ENCODE data around the gene INPP5E. TPM values are rescaled to one million over a fixed set of nuclear protein-coding genes. Genes with fewer than 3 reads are reported as not detected.

The INPP5E gene
- total and polyA plus RNA-seq, 2 donors (not counting 1 experiment from before 2014, with no cell fraction given): 3.9 to 7.8 TPM

- Histone ChIP-seq H3K27ac (ENCODE audit: insufficient read depth, low read length) (no peak overlapping the region), H3K4me3 (replicated peaks in 1 of 4; ENCODE audit: control extremely low read depth in 1 of 4, insufficient read depth in 1 of 4, low read depth in 3 of 4, low read length in 4 of 4) (no peak overlapping the region), H3K79me2 (ENCODE audit: control insufficient read depth, insufficient read depth, low read length) (peaks cover 23% of the 10 kb centered on the region), H4K20me1 (ENCODE audit: control insufficient read depth, extremely low read depth, insufficient read depth, low read length) (no peaks in the 10 kb centered on the region), H3K9me3 (ENCODE audit: control insufficient read depth, insufficient read depth, low read depth, low read length) (no peaks in the 10 kb centered on the region), H3K36me3 (ENCODE audit: control insufficient read depth, insufficient read depth, low read length) (peaks cover 33% of the 10 kb centered on the region), H3K9ac (ENCODE audit: insufficient read depth, low read length) (no peak overlapping the region), H3K4me1 (ENCODE audit: control insufficient read depth, extremely low read depth, insufficient read depth, low read length) (peaks cover 13% of the 10 kb centered on the region), H3K27me3 (ENCODE audit: control insufficient read depth, insufficient read depth, low read length) (no peaks in the 10 kb centered on the region), H3K4me2 (ENCODE audit: extremely low read depth, insufficient read depth, low read length) (no peak overlapping the region), H2AFZ (ENCODE audit: low read length) (no peak overlapping the region)
- no peak for DNase-seq (ENCODE audit: low read depth in 2 of 2)
- TF ChIP-seq EZH2 (IDR thresholded peaks at IDR 0.05; ENCODE audit: low read length, missing control alignments) (no peak), CTCF (conservative IDR thresholded peaks at IDR 0.05 in 1 of 2, IDR thresholded peaks at IDR 0.05 in 1 of 2; ENCODE audit: low read depth in 1 of 2, low read length in 2 of 2) (no peak)
These were observed 2.1 kb upstream of the INPP5E start for GRCh38 chr9:136441681-136442245.

DNA sequence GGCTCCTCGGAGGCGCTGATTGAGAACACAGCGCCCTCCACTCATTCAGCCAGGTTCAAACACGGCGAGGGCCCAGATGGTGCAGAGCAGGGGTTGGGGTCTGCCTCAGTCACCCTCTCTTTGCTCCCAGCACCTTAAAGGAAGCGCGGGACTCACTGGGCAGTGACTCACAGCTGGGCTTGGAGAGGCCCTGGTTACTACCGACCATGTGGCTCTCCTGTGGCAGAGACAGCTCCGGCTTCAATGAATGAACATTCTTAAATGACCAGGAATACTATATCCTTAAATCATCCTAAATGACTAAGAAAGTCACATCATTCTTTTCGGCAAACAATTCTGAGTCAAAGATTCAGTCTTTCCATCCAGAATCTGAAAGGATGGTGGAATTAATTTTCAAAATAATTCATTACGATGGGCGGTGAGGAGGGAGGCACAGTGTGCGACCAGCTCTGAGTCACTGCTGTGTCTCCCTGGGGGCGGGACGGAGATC lies 1.6 kb upstream of the INPP5E start:
- Histone ChIP-seq H3K36me3 (ENCODE audit: control insufficient read depth, insufficient read depth, low read length) (peaks cover 30% of the 10 kb centered on the region), H3K9ac (ENCODE audit: insufficient read depth, low read length) (no peak overlapping the region), H3K4me2 (ENCODE audit: extremely low read depth, insufficient read depth, low read length) (no peak overlapping the region), H3K4me1 (ENCODE audit: control insufficient read depth, extremely low read depth, insufficient read depth, low read length) (peaks cover 13% of the 10 kb centered on the region), H3K79me2 (ENCODE audit: control insufficient read depth, insufficient read depth, low read length) (peaks cover 29% of the 10 kb centered on the region), H4K20me1 (ENCODE audit: control insufficient read depth, extremely low read depth, insufficient read depth, low read length) (no peaks in the 10 kb centered on the region), H3K4me3 (replicated peaks in 1 of 4; ENCODE audit: control extremely low read depth in 1 of 4, insufficient read depth in 1 of 4, low read depth in 3 of 4, low read length in 4 of 4) (no peak overlapping the region), H3K27me3 (ENCODE audit: control insufficient read depth, insufficient read depth, low read length) (no peaks in the 10 kb centered on the region), H3K27ac (ENCODE audit: insufficient read depth, low read length) (no peak overlapping the region), H3K9me3 (ENCODE audit: control insufficient read depth, insufficient read depth, low read depth, low read length) (no peaks in the 10 kb centered on the region), H2AFZ (ENCODE audit: low read length) (no peak overlapping the region)
- DNase-seq (ENCODE audit: low read depth in 2 of 2): peak in 1 of 2 donors; percentile 81
- TF ChIP-seq EZH2 (IDR thresholded peaks at IDR 0.05; ENCODE audit: low read length, missing control alignments) (no peak), CTCF (conservative IDR thresholded peaks at IDR 0.05 in 1 of 2, IDR thresholded peaks at IDR 0.05 in 1 of 2; ENCODE audit: low read depth in 1 of 2, low read length in 2 of 2) (no peak)

DNA sequence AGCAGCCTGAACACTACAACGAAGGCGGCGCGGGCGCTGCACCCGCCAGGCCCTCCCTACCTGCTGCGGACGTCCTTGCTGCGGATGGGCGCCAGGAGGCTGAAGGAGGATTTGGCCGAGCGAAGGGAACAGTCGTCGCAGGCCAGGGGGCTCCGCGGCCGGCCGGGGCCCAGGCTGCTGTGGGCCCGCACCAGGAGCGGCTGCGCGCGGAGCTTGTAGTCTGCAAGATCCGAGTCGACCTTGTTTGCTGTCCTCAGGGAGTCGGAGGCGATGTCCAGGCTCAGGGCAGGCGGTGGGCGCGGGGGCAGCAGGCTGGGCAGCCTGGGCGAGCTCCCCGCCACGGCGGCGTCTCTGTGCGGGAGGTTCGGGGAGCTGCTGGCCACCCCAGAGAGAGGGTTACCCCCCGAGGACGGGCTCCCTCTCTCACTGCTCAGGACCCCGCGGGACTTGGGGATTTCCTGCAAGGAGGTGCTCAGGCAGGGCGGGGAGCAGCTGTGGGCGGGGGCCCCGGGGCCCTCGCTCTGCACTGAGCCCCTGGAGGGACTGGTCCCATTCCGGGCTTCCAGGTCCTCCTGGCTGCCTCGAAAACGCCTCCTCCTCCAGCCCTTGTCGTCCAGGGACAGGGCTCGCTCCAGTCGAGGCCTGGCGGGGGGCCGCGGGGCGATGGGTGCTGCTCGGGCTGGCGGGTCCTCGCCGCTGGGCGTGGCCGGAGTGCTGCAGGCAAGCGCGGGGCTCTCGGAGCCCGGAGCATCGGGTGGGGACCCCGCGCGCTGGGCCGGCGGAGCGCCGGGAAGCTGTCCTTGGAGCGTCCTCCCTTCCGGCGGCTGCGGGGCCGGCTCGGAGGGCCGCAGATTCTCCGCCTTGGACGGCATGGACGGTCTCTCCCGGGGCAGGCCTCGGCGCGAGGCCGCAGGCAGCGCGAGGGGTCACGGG lies 831 bp downstream of the INPP5E start:
- Histone ChIP-seq H3K27ac (ENCODE audit: insufficient read depth, low read length) (peak overlapping the region; percentile 77), H3K9me3 (ENCODE audit: control insufficient read depth, insufficient read depth, low read depth, low read length) (no peaks in the 10 kb centered on the region), H3K9ac (ENCODE audit: insufficient read depth, low read length) (peak overlapping the region; percentile 85), H3K79me2 (ENCODE audit: control insufficient read depth, insufficient read depth, low read length) (peaks cover 42% of the 10 kb centered on the region), H3K4me3 (replicated peaks in 1 of 4; ENCODE audit: control extremely low read depth in 1 of 4, insufficient read depth in 1 of 4, low read depth in 3 of 4, low read length in 4 of 4) (peak overlapping the region; percentile 73 to 83 (median 78)), H3K4me2 (ENCODE audit: extremely low read depth, insufficient read depth, low read length) (peak overlapping the region; percentile 90), H3K36me3 (ENCODE audit: control insufficient read depth, insufficient read depth, low read length) (peaks cover 22% of the 10 kb centered on the region), H3K4me1 (ENCODE audit: control insufficient read depth, extremely low read depth, insufficient read depth, low read length) (peaks cover 13% of the 10 kb centered on the region), H3K27me3 (ENCODE audit: control insufficient read depth, insufficient read depth, low read length) (no peaks in the 10 kb centered on the region), H4K20me1 (ENCODE audit: control insufficient read depth, extremely low read depth, insufficient read depth, low read length) (no peaks in the 10 kb centered on the region), H2AFZ (ENCODE audit: low read length) (no peak overlapping the region)
- peak in 1 of 2 donors; percentile 31 for DNase-seq (ENCODE audit: low read depth in 2 of 2)
- TF ChIP-seq EZH2 (IDR thresholded peaks at IDR 0.05; ENCODE audit: low read length, missing control alignments): no peak
- no peak for TF ChIP-seq CTCF (conservative IDR thresholded peaks at IDR 0.05 in 1 of 2, IDR thresholded peaks at IDR 0.05 in 1 of 2; ENCODE audit: low read depth in 1 of 2, low read length in 2 of 2)
